Chondrocyte (in vitro differentiated cells): Measurements from ENCODE around the gene EXD3. TPM values are rescaled to one million over a fixed set of nuclear protein-coding genes. Genes with fewer than 3 reads are reported as not detected.

Experiments used
- DNase-seq: peaks from one replicate; pipeline ENCODE4 v3.0.0; 2021; ENCODE audit warnings: mixed read lengths, low spot score
- H3K27ac Mint-ChIP-seq: one replicate; pipeline ENCODE4 v1.8.0; 2021; ENCODE audit warnings: mild to moderate bottlenecking, moderate library complexity, mixed read lengths; ENCODE audit not compliant: unreplicated experiment
- H3K27me3 Mint-ChIP-seq: 2 replicates; pipeline ENCODE4 v1.8.0; 2021; ENCODE audit warnings: low read depth, mixed read lengths
- H3K36me3 Mint-ChIP-seq: 2 replicates; pipeline ENCODE4 v1.8.0; 2021; ENCODE audit warnings: low read depth, mixed read lengths
- H3K4me1 Mint-ChIP-seq: 2 replicates; pipeline ENCODE4 v1.8.0; 2021; ENCODE audit warnings: low read depth, mild to moderate bottlenecking, mixed read lengths
- H3K4me3 Mint-ChIP-seq: one replicate; pipeline ENCODE4 v1.8.0; 2021; ENCODE audit warnings: mild to moderate bottlenecking, moderate library complexity, mixed read lengths; ENCODE audit not compliant: unreplicated experiment
- H3K9me3 Mint-ChIP-seq: 2 replicates; pipeline ENCODE4 v1.8.0; 2021; ENCODE audit warnings: low read depth, mixed read lengths
- total RNA-seq: library from RNA; stranded (reverse); gene quantifications from 3 replicates; pipeline ENCODE4 v1.2.1, GENCODE V29; 2021
- TF ChIP-seq, protein P1 (sequence below): fragments of 200-600 bp; sonication (generic); IDR thresholded peaks from 2 replicates; pipeline ENCODE4 v1.5.0; 2021; ENCODE audit warnings: antibody characterized with exemption, mild to moderate bottlenecking, moderate library complexity

EXD3 gene
- total RNA-seq, 1 donor from 2014 or later = 11.6 TPM

GRCh38 chr9:137273611-137274320 is 149.2 kb downstream of the EXD3 start:
- H3K4me3 Mint-ChIP-seq = no peak overlapping the region
- no peaks in the 10 kb centered on the region for H3K9me3 Mint-ChIP-seq
- no peaks in the 10 kb centered on the region for H3K27me3 Mint-ChIP-seq
- H3K36me3 Mint-ChIP-seq = peaks cover 11% of the 10 kb centered on the region
- H3K4me1 Mint-ChIP-seq = peaks cover 54% of the 10 kb centered on the region
- TF ChIP-seq, protein P1, sequence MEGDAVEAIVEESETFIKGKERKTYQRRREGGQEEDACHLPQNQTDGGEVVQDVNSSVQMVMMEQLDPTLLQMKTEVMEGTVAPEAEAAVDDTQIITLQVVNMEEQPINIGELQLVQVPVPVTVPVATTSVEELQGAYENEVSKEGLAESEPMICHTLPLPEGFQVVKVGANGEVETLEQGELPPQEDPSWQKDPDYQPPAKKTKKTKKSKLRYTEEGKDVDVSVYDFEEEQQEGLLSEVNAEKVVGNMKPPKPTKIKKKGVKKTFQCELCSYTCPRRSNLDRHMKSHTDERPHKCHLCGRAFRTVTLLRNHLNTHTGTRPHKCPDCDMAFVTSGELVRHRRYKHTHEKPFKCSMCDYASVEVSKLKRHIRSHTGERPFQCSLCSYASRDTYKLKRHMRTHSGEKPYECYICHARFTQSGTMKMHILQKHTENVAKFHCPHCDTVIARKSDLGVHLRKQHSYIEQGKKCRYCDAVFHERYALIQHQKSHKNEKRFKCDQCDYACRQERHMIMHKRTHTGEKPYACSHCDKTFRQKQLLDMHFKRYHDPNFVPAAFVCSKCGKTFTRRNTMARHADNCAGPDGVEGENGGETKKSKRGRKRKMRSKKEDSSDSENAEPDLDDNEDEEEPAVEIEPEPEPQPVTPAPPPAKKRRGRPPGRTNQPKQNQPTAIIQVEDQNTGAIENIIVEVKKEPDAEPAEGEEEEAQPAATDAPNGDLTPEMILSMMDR = no peak
- H3K27ac Mint-ChIP-seq = no peak overlapping the region
- no peak for DNase-seq

- Mint-ChIP-seq H3K4me1 (peaks cover 61% of the 10 kb centered on the region), H3K9me3 (no peaks in the 10 kb centered on the region), H3K27ac (no peak overlapping the region), H3K36me3 (peaks cover 14% of the 10 kb centered on the region), H3K27me3 (no peaks in the 10 kb centered on the region), H3K4me3 (no peak overlapping the region)
- TF ChIP-seq, protein P1 = no peak
- DNase-seq = no peak
These were observed 149.9 kb downstream of the EXD3 start for GRCh38 chr9:137273095-137273490.

- H3K36me3 Mint-ChIP-seq = peaks cover 14% of the 10 kb centered on the region
- TF ChIP-seq, protein P1 = no peak
- peak; percentile 91 for DNase-seq
- H3K27ac Mint-ChIP-seq = no peak overlapping the region
- H3K4me1 Mint-ChIP-seq = peaks cover 62% of the 10 kb centered on the region
- no peak overlapping the region for H3K4me3 Mint-ChIP-seq
- H3K9me3 Mint-ChIP-seq = no peaks in the 10 kb centered on the region
- H3K27me3 Mint-ChIP-seq = no peaks in the 10 kb centered on the region
These were observed 150.5 kb downstream of the EXD3 start for GRCh38 chr9:137272241-137273094.

GRCh38 chr9:137271696-137272076 is 151.3 kb downstream of the EXD3 start:
- Mint-ChIP-seq H3K36me3 (peaks cover 14% of the 10 kb centered on the region), H3K27ac (peak overlapping the region; percentile 83), H3K4me3 (no peak overlapping the region), H3K27me3 (no peaks in the 10 kb centered on the region), H3K4me1 (peaks cover 56% of the 10 kb centered on the region), H3K9me3 (no peaks in the 10 kb centered on the region)
- TF ChIP-seq, protein P1 = no peak
- no peak for DNase-seq

GRCh38 chr9:137270929-137271695 is 151.8 kb downstream of the EXD3 start:
- no peak overlapping the region for H3K4me3 Mint-ChIP-seq

More at GRCh38 chr9:137270929-137271695, 151.8 kb downstream of the EXD3 start:
- peak overlapping the region; percentile 83 for H3K27ac Mint-ChIP-seq
- peaks cover 14% of the 10 kb centered on the region for H3K36me3 Mint-ChIP-seq
- TF ChIP-seq, protein P1 = no peak
- no peaks in the 10 kb centered on the region for H3K27me3 Mint-ChIP-seq
- H3K9me3 Mint-ChIP-seq = no peaks in the 10 kb centered on the region
- DNase-seq = no peak
- H3K4me1 Mint-ChIP-seq = peaks cover 53% of the 10 kb centered on the region
